Fibroblast of skin of right quadriceps (primary cell): ENCODE data around the gene COA8.

Experiments
- DNase-seq: peaks from one replicate; pipeline ENCODE4 v3.0.0-alpha.2; 2013

The COA8 gene

GRCh38 chr14:103550451-103551337, 12.1 kb upstream of the COA8 start:
- no peak for DNase-seq

GRCh38 chr14:103551338-103551762, 11.4 kb upstream of the COA8 start:
- no peak for DNase-seq

GRCh38 chr14:103552011-103552845, 10.5 kb upstream of the COA8 start:
- DNase-seq, result no peak

GRCh38 chr14:103552846-103553210, 9.9 kb upstream of the COA8 start:
- DNase-seq, result no peak

DNA sequence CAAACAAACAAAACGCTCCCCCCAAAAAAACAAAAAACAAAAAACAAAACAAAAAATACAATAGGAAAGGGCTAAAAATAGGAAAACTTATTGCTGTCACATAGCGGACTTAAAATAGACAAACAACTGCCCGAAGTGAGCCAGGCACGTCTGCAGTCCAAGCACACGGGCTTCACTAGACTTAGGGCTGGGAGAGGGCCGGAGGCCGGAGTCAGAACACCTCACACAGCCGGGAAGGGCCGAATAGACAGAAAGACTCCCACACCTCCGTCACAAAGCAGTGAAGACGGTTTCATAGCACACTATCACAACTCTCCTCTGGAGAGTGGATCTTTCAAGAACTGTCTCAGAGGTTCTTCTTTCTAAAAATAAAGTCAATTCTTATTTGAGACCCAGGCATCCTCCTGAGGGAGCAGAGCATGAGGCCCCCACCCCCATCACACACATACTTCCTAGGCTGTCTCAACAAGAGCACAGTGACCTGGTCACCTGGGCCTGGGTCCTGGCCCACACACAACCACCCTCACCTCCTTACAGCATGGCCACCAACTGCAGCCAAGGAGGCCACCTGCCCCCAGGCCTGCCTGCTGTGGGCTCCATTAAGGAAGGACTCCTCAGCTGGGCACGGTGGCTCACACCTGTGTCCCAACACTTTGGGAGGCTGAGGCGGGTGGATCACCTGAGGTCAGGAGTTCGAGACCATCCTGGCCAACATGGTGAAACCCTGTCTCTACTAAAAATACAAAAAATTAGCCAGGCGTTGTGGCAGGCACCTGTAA, 7.0 kb upstream of the COA8 start:
- no peak for DNase-seq

GRCh38 chr14:103556946-103557758, 5.6 kb upstream of the COA8 start:
- no peak for DNase-seq

DNA sequence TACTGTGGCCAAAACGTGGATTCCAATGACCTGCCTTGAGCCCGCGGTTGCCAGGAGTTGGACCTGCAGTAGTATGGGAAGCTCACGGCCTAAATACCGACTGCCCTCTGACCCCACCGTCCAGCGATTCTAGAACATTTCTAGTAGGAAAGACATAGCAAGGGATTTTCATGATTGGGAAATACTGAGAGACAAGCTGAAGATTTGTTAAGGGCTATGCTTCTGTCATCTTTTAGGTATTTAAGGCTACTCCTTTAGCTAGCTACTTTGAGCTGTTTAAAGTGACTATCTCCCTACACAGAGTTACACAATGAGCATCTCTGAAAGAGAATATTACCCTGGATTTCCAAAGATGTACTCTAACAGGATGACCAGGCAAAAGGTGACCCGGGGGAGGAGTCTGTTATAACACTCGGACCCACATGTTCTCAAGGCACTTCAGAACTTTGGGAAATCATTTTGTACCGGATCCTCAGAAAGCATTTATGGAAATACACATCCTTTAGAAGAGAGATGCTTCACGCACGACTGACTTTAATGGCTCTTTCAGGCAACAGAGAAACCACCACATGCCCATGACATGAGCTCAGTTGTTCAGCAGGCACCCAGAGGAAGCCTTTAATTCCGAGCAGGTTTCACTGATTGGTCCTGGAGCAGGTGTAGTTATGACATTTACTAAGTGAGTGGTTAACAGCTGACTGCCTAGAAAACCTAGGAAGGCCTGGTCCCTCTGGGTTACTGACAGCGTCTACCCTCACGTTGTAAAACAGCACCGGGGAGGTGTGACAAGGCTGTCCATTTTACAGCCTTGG, 4.5 kb upstream of the COA8 start:
- peak; percentile 11 for DNase-seq

DNA sequence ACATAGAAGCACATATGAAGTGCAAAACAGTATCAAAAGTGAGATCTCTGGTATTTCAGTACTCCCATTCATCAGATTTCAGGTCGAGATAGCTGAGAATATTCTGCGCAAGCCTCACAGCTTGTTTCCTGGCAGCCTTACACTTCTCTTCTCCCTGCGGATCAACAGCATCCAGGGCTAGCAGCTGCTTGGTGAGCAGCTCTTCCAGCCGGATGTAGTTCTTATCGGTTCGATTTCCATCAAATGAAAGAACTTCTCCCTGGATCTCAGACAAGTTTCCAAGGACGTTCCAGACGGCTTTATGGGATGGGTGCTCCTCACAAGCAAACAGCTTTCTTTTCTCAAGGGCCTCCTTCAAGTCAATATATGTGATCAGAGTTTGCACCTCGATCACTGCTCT, 3.0 kb upstream of the COA8 start:
- no peak for DNase-seq

- DNase-seq, result no peak
Measured at GRCh38 chr14:103560691-103561090, 2.1 kb upstream of the COA8 start.

DNA sequence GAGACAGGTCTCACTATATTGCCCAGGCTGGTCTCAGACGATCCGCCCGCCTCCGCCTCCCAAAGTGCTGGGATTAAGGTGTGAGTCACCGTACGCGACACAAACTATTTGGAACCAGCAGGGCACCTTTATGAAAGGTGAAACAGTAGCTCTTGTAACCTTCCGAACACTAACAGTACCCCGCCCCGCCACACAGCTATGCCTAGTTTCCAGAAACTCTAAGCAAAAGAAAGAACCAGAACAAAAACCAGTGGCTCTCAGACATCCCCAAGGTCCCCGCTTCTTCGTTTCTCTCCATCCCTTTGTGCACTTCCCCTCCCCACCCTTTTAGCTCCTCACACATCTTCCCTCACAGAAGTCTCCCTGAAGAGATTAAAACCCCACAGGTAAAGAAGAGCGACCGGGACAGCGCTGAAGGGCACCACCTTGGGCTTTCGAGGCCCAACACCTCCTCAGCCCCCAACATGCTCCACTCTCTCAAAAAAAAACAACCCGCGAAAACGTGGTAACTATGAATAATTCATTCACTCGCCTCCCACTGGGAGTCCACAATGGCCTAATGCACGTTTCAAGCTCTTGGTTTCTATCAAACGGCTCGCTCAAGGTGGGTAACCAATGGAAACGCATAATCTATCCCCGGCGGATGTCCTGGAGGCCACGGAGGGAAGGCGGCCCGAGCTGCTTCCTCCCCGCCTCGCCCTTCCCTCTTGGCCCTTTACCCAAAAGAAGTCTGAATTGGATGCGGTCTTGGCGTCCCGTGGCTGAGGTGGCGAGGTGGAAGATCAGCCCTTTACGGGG, 1.2 kb upstream of the COA8 start:
- peak; percentile 28 for DNase-seq

- no peak for DNase-seq
Measured at GRCh38 chr14:103562179-103562428, 656 bp upstream of the COA8 start.

- DNase-seq, result no peak
Measured at GRCh38 chr14:103563226-103563620, 463 bp downstream of the COA8 start.

- DNase-seq, result no peak
Measured at GRCh38 chr14:103563844-103564505, 1.2 kb downstream of the COA8 start.

DNA sequence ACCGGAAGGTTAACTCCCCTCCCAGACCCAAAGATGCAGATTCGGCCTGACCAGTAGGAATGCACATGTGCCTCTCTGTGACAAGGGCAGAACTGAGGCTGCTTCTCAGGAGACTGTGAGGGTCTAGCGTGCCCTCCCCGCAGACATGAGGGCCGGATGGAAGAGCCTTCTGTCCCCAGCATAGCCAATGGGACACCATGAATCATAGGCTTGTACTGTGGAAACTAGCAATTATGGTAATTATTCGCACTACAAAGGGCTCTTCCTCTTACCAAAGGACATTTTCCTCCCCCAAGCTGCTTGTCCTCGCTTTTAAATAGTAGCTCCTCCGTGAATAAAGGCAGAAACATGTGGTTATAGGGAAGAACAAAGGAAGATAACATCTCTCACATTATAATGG, 6.2 kb downstream of the COA8 start:
- DNase-seq, result no peak

- no peak for DNase-seq
Measured at GRCh38 chr14:103569408-103569807, 6.6 kb downstream of the COA8 start.

GRCh38 chr14:103574104-103574503, 11.3 kb downstream of the COA8 start:
- DNase-seq, result no peak

DNA sequence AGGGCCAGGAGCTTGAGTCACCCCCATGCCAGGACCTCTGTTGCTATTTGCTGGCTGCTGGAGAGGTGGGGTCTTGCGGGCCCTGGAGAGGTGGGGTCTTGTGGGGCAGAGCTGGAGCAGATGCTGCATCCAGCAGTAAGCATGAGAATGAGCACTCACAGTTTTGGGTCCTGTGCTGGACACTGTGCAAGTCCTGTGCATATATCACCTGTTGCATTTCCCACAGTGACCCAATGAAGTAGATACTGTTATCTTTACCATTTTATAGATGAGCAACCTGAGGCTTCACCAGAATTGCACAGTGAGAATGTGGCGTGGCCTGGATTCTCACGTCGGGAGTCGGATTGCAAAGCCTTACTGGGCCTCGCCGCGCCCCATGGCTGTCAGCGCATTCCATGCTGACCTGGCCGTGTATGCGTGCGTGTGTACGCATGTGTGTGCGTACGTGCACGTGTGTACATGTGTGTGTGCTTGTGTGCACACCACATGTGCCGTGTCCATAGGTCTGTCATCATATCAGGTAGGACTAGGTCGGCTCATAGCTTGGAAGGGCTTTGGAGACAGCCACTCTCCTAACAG, 12.0 kb downstream of the COA8 start:
- no peak for DNase-seq

GRCh38 chr14:103576371-103577024, 13.7 kb downstream of the COA8 start:
- peak; percentile 73 for DNase-seq

DNA sequence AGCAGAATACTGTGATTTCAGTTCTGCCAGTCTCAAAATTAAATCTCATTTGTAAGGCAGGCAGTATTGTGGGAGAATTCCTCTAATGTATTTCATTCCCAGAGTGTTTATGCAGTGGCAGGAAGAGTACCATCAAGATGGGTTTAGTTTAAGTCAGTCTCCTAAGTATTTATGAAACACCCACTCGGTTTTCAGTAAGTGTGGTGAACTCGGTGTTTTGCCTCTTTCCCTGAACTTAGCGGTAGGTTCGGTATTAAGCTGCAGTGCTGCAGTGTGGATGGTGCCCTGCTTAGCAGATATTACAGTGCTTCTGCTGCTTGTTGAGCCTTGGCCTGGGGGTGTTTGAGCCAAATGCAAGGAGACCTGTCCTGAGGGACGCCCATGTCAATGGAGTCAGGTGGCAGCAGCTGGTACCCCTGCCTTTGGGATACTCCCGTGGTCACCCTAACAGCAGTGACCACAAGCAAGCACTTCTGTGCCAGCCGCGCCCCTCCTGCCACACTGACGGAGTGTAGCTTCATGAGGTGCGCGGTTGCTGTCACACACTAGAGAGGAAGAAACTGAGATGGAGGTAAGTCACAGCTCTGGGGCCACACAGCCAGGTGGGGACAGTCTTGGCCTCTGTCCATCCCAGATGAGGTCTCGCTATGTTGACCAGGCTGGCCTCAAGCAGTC, 15.8 kb downstream of the COA8 start:
- no peak for DNase-seq
